Activated naive CD8-positive, alpha-beta T cell treated with anti-CD3 and anti-CD28 coated beads for 36 hours (primary cell): ENCODE measurements around the gene WNT6. TPM values are rescaled to one million over a fixed set of nuclear protein-coding genes. Genes with fewer than 3 reads are reported as not detected.

Experiments used
- DNase-seq: peaks from one replicate; pipeline ENCODE4 v3.0.0; 2021
- H3K27ac Mint-ChIP-seq: one replicate; pipeline ENCODE4 v1.8.0; 2022; ENCODE audit warnings: mild to moderate bottlenecking, moderate library complexity, mixed read lengths
- H3K27me3 Mint-ChIP-seq: one replicate; pipeline ENCODE4 v1.8.0; 2022; ENCODE audit warnings: mild to moderate bottlenecking, mixed read lengths
- H3K36me3 Mint-ChIP-seq: one replicate; pipeline ENCODE4 v1.8.0; 2021; ENCODE audit warnings: mild to moderate bottlenecking, mixed read lengths
- H3K4me1 Mint-ChIP-seq: one replicate; pipeline ENCODE4 v1.8.0; 2021; ENCODE audit warnings: mixed read lengths
- H3K4me3 Mint-ChIP-seq: one replicate; pipeline ENCODE4 v1.8.0; 2022; ENCODE audit warnings: mild to moderate bottlenecking, moderate library complexity, mixed read lengths
- H3K9me3 Mint-ChIP-seq: one replicate; pipeline ENCODE4 v1.8.0; 2022; ENCODE audit warnings: mixed read lengths
- total RNA-seq, 2 experiments: library from RNA; stranded (reverse); gene quantifications; one replicate each; pipeline ENCODE4 v1.2.3, GENCODE V29; 2021

Gene WNT6
- total RNA-seq, 2 experiments from 2014 or later = 0.21 TPM; not detected in 1

- H3K4me1 Mint-ChIP-seq = peaks cover 37% of the 10 kb centered on the region
- H3K9me3 Mint-ChIP-seq = no peaks in the 10 kb centered on the region
- H3K27ac Mint-ChIP-seq = no peak overlapping the region
- H3K4me3 Mint-ChIP-seq = no peak overlapping the region
- no peak for DNase-seq
- H3K36me3 Mint-ChIP-seq = no peaks in the 10 kb centered on the region
- H3K27me3 Mint-ChIP-seq = peaks cover 53% of the 10 kb centered on the region
Observed at GRCh38 chr2:218875692-218876246, 16.2 kb downstream of the WNT6 start.

GRCh38 chr2:218876562-218877219 is 17.1 kb downstream of the WNT6 start:
- H3K4me1 Mint-ChIP-seq = peaks cover 43% of the 10 kb centered on the region
- peaks cover 49% of the 10 kb centered on the region for H3K27me3 Mint-ChIP-seq
- no peak overlapping the region for H3K27ac Mint-ChIP-seq

GRCh38 chr2:218877331-218877730 is 17.7 kb downstream of the WNT6 start:
- Mint-ChIP-seq H3K36me3 (no peaks in the 10 kb centered on the region), H3K4me3 (no peak overlapping the region), H3K27me3 (peaks cover 43% of the 10 kb centered on the region), H3K9me3 (no peaks in the 10 kb centered on the region), H3K27ac (no peak overlapping the region), H3K4me1 (peaks cover 40% of the 10 kb centered on the region)
- DNase-seq = no peak

More at GRCh38 chr2:218876562-218877219, 17.1 kb downstream of the WNT6 start:
- Mint-ChIP-seq H3K9me3 (no peaks in the 10 kb centered on the region), H3K4me3 (no peak overlapping the region), H3K36me3 (no peaks in the 10 kb centered on the region)
- DNase-seq = peak; percentile 59

GRCh38 chr2:218877891-218878290 is 18.3 kb downstream of the WNT6 start:
- H3K27me3 Mint-ChIP-seq = peaks cover 37% of the 10 kb centered on the region
- no peak overlapping the region for H3K4me3 Mint-ChIP-seq
- H3K36me3 Mint-ChIP-seq = no peaks in the 10 kb centered on the region
- no peak overlapping the region for H3K27ac Mint-ChIP-seq
- no peaks in the 10 kb centered on the region for H3K9me3 Mint-ChIP-seq
- no peak for DNase-seq
- H3K4me1 Mint-ChIP-seq = peaks cover 42% of the 10 kb centered on the region

GRCh38 chr2:218878486-218878885 is 18.9 kb downstream of the WNT6 start:
- no peak overlapping the region for H3K27ac Mint-ChIP-seq
- H3K4me1 Mint-ChIP-seq = peaks cover 42% of the 10 kb centered on the region
- H3K9me3 Mint-ChIP-seq = no peaks in the 10 kb centered on the region
- H3K36me3 Mint-ChIP-seq = no peaks in the 10 kb centered on the region
- DNase-seq = no peak
- peaks cover 35% of the 10 kb centered on the region for H3K27me3 Mint-ChIP-seq
- no peak overlapping the region for H3K4me3 Mint-ChIP-seq

GRCh38 chr2:218878926-218879761 is 19.5 kb downstream of the WNT6 start:
- no peak for DNase-seq
- H3K27ac Mint-ChIP-seq = peak overlapping the region; percentile 69
- H3K4me1 Mint-ChIP-seq = peaks cover 42% of the 10 kb centered on the region
- H3K27me3 Mint-ChIP-seq = peaks cover 30% of the 10 kb centered on the region
- H3K9me3 Mint-ChIP-seq = no peaks in the 10 kb centered on the region
- H3K36me3 Mint-ChIP-seq = no peaks in the 10 kb centered on the region
- peak overlapping the region; percentile 79 for H3K4me3 Mint-ChIP-seq

GRCh38 chr2:218879776-218880101 is 20.1 kb downstream of the WNT6 start:
- H3K27me3 Mint-ChIP-seq = peaks cover 29% of the 10 kb centered on the region
- H3K4me3 Mint-ChIP-seq = peak overlapping the region; percentile 79
- H3K9me3 Mint-ChIP-seq = no peaks in the 10 kb centered on the region
- DNase-seq = no peak
- peak overlapping the region; percentile 69 for H3K27ac Mint-ChIP-seq
- H3K36me3 Mint-ChIP-seq = peaks cover 3% of the 10 kb centered on the region
- H3K4me1 Mint-ChIP-seq = peaks cover 43% of the 10 kb centered on the region

GRCh38 chr2:218880102-218880858 is 20.7 kb downstream of the WNT6 start, which contains the start of gene WNT10A:
WNT10A (plus strand) TSS chr2:218880852; CDS start chr2:218880996, 144 bp downstream.
- Mint-ChIP-seq H3K36me3 (peaks cover 3% of the 10 kb centered on the region), H3K27ac (peak within 1 kb of the TSS; percentile 69), H3K9me3 (no peaks in the 10 kb centered on the region), H3K4me1 (peaks cover 43% of the 10 kb centered on the region), H3K27me3 (peaks cover 25% of the 10 kb centered on the region), H3K4me3 (peak within 1 kb of the TSS; percentile 79)
- DNase-seq = peak; percentile 75

- no peaks in the 10 kb centered on the region for H3K9me3 Mint-ChIP-seq
- no peak for DNase-seq
- peak overlapping the region; percentile 46 for H3K27ac Mint-ChIP-seq
- peak overlapping the region; percentile 73 for H3K4me3 Mint-ChIP-seq
- H3K27me3 Mint-ChIP-seq = peaks cover 17% of the 10 kb centered on the region
- H3K36me3 Mint-ChIP-seq = peaks cover 3% of the 10 kb centered on the region
- peaks cover 45% of the 10 kb centered on the region for H3K4me1 Mint-ChIP-seq
Observed at GRCh38 chr2:218880859-218881594, 21.4 kb downstream of the WNT6 start.

- DNase-seq = no peak
- H3K9me3 Mint-ChIP-seq = no peaks in the 10 kb centered on the region
- H3K27me3 Mint-ChIP-seq = peaks cover 10% of the 10 kb centered on the region
- H3K4me3 Mint-ChIP-seq = peak overlapping the region; percentile 73
- H3K36me3 Mint-ChIP-seq = peaks cover 3% of the 10 kb centered on the region
- no peak overlapping the region for H3K27ac Mint-ChIP-seq
- H3K4me1 Mint-ChIP-seq = peaks cover 45% of the 10 kb centered on the region
Observed at GRCh38 chr2:218881744-218882460, 22.3 kb downstream of the WNT6 start.

GRCh38 chr2:218882461-218882816 is 22.8 kb downstream of the WNT6 start:
- Mint-ChIP-seq H3K4me1 (peaks cover 41% of the 10 kb centered on the region), H3K36me3 (peaks cover 3% of the 10 kb centered on the region), H3K4me3 (peak overlapping the region; percentile 0), H3K27ac (no peak overlapping the region), H3K27me3 (peaks cover 10% of the 10 kb centered on the region), H3K9me3 (no peaks in the 10 kb centered on the region)
- DNase-seq = no peak

- peaks cover 10% of the 10 kb centered on the region for H3K27me3 Mint-ChIP-seq
- H3K9me3 Mint-ChIP-seq = no peaks in the 10 kb centered on the region
- H3K36me3 Mint-ChIP-seq = peaks cover 3% of the 10 kb centered on the region
- no peak overlapping the region for H3K27ac Mint-ChIP-seq
- peak overlapping the region; percentile 49 for H3K4me3 Mint-ChIP-seq
- peaks cover 41% of the 10 kb centered on the region for H3K4me1 Mint-ChIP-seq
- DNase-seq = no peak
Observed at GRCh38 chr2:218882866-218883366, 23.3 kb downstream of the WNT6 start.

GRCh38 chr2:218883491-218884490 is 24.2 kb downstream of the WNT6 start:
- Mint-ChIP-seq H3K9me3 (no peaks in the 10 kb centered on the region), H3K36me3 (peaks cover 3% of the 10 kb centered on the region), H3K27me3 (peaks cover 10% of the 10 kb centered on the region), H3K4me3 (peak overlapping the region; percentile 63), H3K4me1 (peaks cover 39% of the 10 kb centered on the region), H3K27ac (no peak overlapping the region)
- DNase-seq = no peak
